TTC549 (cell line): ENCODE results near the gene AP3B1.

Source experiments
- FAIRE-seq: peaks from 2 replicates; lab custom pipeline; 2012; peaks lifted over from hg19 to GRCh38; lab: Jason Lieb, UNC

Gene AP3B1, protein sequence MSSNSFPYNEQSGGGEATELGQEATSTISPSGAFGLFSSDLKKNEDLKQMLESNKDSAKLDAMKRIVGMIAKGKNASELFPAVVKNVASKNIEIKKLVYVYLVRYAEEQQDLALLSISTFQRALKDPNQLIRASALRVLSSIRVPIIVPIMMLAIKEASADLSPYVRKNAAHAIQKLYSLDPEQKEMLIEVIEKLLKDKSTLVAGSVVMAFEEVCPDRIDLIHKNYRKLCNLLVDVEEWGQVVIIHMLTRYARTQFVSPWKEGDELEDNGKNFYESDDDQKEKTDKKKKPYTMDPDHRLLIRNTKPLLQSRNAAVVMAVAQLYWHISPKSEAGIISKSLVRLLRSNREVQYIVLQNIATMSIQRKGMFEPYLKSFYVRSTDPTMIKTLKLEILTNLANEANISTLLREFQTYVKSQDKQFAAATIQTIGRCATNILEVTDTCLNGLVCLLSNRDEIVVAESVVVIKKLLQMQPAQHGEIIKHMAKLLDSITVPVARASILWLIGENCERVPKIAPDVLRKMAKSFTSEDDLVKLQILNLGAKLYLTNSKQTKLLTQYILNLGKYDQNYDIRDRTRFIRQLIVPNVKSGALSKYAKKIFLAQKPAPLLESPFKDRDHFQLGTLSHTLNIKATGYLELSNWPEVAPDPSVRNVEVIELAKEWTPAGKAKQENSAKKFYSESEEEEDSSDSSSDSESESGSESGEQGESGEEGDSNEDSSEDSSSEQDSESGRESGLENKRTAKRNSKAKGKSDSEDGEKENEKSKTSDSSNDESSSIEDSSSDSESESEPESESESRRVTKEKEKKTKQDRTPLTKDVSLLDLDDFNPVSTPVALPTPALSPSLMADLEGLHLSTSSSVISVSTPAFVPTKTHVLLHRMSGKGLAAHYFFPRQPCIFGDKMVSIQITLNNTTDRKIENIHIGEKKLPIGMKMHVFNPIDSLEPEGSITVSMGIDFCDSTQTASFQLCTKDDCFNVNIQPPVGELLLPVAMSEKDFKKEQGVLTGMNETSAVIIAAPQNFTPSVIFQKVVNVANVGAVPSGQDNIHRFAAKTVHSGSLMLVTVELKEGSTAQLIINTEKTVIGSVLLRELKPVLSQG

DNA sequence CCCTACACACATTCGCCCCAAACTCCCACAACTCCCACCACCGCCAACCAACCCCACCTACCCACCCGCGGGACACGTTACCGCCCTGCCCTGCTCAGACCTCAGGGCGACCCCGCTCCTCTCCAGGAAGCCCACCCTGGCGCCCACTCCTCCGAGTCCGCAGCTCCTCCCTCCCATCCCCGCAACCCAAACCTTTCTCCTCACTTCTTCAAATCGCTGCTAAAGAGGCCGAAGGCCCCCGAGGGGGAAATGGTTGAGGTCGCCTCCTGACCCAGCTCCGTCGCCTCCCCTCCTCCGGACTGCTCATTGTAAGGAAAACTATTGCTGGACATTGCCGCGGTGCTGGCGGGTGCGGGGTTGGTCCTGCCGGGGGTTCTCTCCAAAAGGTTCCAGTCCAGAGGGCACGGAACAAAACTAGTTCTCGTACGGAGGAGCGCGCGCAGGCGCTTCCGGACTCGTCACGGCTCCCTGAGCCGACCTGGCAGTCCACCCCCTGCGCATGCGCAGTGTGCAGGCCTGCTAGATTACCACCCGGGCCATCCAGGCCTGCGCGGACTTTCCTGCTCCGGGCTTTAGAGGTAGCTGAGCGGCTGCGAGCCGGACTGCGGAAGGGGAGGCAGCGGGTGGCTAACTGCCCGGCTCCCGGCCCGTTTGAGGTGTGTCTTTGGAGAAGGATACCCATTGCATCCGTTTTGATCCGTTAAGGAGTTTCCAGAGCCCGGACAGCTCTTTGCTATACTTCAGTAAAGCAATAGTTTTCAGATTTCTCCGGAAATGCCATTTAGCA is at the start of gene AP3B1:
Gene AP3B1, minus strand, starts transcription at position 451 of the 787 bp plus-strand sequence. Its CDS starts 119 bp downstream, at position 332.
- FAIRE-seq = peak; percentile 75

DNA sequence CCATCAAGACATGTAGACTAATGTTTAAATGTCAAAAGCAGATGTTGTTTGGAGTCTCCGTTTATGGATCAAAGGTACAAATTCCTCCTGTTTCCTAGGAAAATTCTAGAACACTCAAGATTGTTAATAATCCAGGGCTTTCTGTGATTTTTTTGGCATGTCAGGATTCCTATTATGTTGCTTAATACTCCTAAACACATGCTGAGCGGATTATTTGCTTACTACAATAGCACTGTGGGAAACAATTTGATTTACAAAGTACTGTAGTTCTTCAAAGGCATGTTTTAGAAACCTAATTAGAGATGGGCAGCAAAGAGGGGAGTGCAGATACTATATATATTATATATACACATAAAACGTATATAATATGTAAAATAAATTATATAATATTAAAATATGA is 46.9 kb upstream of the AP3B1 start:
- no peak for FAIRE-seq

DNA sequence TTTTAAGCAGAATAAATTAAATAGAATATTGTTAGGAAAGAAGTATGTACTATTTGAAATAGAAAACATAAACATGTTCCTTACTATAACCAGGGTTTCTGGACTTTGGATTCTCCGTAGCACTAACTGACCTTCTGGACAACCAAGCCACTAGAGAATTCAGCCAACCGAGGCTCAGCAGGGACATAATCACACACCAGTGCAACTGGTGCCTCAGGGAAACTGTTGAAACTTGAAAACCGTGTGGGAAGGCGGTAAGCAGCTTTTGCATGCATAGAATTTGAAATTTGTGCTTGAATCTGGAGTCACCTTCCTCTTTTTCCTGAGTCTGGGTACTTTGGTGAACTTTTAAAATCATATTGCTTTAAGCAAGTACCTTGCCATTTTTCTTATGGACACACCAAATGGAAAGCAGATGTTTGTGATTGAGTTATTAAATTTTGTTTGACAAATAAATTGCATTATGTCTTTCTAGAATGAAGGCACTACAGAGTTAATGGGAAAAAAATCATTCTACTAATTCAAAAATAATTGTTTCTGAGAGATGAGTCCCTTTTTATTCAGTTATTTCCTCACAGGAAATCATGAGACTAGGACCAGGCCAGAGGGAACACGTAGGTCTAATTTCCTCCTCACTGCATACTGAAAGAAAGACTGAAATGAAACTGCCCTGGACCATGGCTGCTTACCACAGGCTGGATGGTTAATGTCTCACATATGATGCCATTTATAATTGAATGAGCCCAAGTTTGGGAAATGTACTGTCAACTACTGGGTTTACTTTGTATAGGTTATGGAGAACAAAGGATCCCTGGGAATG is 45.3 kb upstream of the AP3B1 start:
- FAIRE-seq = no peak

DNA sequence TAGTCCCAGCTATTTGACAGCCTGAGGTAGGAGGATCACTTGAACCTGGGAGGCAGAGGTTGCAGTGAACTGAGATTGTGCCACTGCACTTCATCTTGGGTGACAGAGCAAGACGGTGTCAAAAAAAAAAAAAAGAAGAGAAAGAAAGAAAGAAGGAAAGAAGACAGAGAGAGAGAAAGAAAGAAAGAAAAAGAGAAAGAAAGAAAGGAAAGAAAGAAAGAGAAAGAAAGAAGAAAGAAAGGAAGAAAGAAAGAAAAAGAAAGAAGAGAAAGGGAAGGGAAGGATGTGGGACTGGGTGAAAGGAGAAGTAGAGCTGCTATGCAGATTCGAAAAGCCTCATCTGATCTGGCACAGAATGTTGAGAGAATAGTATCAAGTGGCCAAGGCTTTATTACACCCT is 42.2 kb upstream of the AP3B1 start:
- FAIRE-seq = no peak

DNA sequence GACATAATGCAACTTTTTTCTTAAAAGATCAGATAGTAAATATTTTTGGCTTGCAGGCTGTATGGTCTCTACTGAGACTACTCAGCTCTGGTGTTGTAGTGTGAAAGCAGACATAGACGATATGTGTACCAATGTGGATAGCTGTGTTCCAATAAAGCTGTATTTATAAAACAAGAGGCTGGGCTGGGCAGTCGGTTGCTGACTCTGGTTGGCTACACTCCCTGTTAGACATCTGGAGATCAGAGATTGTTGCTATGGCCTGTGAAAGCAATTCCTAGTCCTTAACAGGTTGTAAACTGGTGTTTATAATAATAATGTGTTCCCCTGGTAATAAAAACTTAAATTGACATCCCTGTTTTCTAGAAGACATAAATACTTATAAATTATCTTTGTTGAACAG is 41.5 kb upstream of the AP3B1 start:
- FAIRE-seq = no peak

DNA sequence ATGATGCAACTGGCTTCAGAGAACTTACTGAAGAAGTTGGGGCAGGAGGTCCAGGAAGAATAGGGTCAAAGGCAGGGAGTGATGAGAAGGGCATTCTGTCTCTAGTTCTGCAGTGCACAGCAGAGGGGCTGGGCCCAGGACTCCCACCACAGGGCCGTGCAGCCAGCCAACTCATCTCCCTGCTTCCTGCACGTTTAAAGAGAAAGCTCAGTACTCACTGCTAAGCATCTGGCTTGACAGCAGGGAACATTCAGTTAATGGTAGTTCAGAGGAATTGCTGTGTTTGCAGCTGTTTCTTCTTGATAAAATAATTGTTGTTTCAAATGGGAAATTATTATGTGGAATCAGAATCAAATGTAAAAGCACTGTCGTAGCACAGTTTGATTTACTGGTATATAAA is 40.3 kb upstream of the AP3B1 start:
- no peak for FAIRE-seq

DNA sequence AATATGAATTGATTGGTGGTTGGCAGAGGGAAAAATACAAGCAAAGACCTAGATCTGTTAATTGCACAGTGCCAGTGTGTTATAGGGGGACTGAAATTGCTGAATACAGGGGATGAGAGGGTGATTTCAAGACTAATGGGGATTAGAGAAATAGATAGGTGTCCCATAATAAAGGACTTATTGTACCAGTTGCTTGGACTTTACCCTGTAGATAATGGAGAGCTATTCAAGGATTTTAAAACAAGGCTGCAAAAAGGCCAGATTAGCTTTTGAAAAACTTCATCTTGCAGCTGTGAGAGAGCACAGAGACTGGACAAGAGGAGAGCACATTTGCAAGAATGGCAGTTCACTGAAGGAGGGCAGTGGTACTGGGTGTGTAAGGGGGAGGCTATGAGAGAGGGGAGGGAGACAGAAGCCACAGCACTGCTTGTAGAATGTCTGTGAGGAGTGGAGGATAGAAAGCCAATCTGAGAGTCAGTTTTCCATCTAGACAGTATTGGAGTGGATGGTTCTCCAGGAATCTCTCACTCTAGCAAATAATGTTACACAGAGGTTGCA is 37.1 kb upstream of the AP3B1 start:
- no peak for FAIRE-seq

DNA sequence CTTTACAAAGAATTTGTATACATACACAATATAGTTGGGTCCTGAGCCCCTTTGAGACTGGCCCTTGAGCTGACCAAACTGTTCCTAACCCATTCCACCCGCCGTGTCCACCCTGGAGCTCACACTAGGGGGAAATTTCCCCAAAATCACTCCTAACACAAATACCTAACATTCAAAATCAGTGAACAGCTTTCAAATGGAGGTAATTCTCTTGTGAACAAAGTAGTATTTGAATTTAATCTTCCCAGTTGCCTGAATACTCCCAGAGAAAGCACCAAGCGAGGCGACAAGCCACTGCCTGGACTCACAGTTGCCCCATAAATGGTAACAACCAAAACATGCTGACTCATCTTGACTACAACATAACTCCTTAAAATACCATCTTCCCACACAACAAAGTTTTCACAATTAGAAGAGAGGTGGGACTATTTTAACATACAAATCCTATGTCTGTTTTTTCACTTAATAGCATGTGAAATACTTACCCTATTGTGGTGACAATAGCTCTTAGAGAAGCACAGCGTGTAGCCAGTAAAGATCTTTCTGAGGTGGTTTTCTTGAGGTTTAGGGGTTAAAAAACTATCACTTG is 34.2 kb upstream of the AP3B1 start:
- no peak for FAIRE-seq

DNA sequence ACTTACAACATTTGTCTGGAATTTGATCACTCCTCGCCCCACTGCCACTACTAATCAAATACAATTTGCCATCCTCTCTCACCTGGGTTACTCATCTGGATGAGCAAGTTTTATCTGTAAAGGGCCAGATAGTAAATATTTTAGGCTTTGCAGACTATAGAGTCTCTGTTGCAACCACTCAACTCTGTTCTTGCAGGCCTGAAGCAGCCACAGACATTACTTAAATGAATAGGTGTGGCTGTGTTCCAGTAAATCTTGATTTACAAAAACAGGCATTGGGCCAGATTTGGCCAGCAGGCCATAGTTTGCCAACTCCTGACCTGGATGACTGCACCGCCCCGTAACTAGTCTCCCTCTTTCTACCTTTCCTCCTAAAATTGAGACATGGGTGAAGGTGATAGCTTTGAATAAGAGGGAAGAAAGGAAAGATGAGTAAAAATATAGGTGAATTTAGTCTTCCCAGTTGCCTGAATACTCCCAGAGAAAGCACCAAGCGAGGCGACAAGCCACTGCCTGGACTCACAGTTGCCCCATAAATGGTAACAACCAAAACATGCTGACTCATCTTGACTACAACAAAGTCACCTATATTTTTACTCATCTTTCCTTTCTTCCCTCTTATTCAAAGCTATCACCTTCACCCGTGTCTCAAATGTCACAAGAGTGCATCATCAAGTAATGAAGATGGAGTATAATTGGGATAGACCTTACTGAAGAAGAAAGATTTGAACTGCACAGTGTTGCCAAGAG is 33.4 kb upstream of the AP3B1 start:
- FAIRE-seq = no peak

DNA sequence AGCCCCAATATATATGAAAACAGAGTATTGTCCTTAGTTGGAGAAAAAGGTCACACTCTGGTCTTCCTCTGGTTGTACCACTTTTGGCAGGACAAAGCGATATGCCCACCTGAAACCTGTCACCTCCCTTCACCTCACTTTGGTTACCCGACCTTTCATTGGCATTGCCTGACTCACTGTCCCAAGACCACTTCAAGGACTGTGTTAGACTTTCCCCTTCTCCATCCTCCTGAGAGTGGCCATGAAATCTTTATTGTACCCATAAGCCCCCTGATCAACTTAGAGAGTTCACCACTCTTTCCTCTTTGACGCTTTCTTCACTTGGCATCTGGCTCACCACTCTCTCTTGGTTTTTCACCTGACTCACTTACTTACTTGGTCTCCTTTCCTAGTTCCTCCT is 32.4 kb upstream of the AP3B1 start:
- no peak for FAIRE-seq

DNA sequence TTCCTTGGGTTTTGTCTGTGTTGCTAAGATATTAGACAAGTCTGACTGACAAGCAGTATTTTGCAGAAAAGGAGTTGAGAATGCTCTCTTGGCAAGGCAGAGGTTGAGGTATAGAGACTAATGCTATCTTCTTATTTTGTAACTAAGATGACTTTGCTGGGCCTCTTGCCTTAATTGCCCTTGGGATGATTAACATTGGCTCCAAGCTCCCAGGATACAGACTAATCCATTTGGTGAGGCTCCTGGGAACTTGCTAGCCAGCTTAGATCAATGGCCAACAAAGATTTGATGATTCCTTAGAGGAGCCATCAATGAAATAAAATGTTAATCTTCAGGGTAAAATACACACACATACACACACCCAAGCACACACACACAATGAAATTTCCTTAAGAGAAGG is 28.7 kb upstream of the AP3B1 start:
- no peak for FAIRE-seq

DNA sequence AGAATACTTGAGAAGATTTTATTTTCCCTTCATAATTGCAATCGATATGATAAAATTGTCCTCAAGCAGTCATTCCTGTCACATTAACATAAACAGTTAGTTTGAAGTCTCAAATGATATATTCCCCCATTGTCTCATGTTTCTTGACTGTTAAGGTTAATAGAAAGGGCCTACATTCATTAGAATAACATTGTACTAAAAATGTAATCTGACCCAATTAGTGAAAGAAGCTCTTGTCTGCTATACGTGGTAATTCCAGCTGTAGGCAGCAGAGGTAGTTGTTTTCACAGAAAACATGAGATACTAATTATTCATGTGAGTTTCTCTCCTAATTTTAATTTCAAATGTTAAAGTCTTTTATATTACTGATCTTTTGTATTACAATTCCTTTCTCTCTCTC is 25.9 kb upstream of the AP3B1 start:
- FAIRE-seq = peak; percentile 71

DNA sequence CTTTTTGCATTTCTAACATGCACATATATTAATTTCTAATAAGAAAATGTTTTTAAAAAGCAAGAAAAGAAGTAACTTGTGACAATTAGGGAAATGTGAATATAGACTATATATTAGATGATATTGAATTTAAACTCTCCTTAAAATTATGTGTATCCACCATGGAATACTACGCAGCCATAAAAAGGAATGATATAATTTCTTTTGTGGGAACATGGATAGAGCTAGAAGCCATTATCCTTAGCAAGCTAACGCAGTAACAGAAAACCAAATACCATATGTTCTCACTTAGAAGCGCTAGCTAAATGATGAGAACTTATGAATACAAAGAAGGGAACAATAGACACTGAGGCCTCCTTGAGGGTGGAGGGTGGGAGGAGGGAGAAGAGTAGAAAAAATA is 23.8 kb upstream of the AP3B1 start:
- no peak for FAIRE-seq

DNA sequence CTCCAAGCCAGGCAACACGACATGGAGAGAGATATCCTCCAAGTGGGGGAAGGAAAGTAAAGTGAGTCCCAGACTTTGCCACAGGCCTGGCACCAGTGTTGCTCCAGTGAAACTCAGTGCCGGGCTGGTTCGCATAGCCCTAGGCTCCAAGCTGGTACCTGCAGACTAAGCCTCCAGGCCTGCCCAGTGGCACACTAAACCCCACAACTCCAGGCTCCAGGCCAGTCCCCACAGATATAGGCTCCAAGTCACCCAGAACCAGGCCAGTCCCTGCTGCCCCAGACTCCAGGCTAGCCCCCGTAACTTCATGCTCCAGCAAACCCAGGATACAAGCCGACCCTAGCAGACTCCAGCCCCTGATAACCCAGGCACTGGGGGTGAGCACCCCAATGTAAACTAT is 23.0 kb upstream of the AP3B1 start:
- FAIRE-seq = no peak

DNA sequence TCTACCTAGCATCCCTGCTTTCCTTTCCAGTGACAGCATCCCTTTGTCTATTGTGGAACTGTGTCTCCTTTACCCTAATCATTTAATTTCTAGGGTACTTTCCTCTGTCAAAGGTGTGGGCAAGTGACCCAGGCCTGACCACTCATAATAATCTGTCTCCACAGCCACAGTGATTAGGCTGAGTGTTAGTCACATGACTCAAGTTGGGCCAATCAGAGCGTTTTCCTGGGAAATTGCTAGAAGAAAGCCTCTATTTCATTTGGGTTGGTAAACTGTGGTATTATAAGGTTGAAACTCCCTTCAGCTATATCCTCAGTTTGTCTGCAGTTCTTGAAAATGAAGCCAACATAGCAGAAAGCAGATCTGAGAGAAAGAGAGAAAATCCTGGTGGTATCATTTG is 14.2 kb upstream of the AP3B1 start:
- FAIRE-seq = no peak

DNA sequence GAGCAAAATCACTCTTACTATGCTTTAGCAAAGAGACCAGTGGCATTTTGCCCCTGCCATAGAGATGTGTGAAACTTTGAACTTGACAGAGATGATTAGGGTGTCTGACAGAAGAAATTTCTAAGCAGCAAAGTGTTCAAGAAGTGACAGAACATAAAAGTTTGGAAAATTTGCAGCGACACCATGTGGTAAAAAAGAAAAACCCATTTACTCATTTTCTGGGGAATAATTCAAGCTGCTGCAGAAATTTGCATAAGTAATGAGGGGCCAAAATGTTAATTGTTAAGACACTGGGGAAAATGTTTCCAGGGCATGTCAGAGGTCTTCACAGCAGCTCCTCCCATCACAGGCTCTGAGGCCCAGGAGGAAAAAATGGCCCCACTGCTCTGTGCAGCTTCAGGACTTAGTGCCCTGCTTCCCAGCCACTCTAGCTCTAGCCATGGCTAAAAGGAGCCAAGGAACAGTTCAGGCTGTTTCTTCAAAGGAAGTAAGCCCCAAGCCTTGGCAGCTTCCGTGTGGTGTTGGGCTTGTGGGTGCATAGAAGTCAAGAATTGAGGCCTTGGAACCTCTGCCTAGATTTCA is 6.1 kb upstream of the AP3B1 start:
- no peak for FAIRE-seq

DNA sequence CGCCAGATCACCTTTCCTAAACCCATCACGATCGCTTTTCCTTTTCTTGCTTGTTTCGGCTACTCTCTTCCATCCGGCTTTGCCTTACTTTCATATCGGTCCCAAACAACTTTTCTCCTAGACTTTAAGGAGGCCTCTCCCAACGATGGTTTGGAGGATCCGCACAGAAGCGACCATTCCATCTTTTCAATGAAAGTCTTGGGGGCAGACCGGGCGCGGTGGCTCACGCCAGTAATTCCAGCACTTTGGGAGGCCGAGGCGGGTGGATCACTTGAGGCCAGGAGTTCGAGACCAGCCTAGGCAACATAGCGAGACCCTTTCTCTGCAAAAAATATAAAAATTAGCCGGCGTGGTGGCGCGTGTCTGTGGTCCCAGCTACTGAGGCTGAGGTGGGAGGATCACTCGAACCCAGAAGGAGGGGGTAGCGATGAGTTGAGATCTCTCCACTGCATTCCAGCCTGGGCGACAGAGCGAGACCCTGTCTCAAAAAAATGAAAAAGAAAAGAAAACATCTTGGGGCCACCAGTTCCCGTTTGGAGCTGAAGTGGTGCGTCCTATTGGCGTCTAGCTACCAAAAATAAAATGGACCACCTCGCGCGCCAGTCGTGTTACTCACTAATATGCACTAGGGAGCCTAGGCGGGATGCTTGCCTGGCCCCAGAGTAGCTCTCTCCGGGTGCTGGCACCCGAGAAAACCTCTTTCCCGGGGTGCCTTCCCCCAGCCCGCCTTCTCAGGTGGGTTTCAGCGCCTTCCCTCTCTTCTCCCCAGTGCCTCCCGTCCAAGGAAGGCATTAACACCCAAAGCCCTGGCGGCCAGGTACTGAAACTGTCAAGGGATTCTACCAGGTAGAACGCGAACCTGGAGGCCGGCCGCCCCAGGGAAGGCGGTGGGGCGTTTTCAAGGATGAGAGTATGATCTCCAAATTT is 800 bp upstream of the AP3B1 start:
- FAIRE-seq = no peak

DNA sequence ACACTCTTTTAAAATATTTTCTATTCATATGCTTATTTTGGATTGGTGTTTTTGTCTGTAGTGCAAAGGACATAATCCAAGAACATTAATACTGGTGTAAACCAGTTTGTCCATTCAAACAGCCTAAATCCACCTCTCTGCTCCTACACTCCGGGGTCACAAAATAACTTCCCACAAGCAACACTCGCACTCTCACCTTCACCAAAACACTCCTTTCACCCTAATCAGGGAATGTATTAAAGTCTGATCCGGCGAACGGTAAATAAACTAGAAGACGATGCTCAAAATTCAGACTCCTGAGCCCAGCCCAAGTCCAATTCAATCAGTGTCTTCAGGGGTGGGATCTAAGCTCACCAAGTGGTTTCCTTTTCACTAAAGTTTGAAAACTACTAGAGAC is 649 bp downstream of the AP3B1 start:
- no peak for FAIRE-seq
